HEK293T (cell line): ENCODE results near the gene HHAT.

Experiments
- BHLHE40 ChIP-seq: fragments of 450-650 bp; IDR thresholded peaks from 2 replicates; pipeline ENCODE4 v1.6.1; 2016; ENCODE audit warnings: mild to moderate bottlenecking, moderate library complexity, borderline replicate concordance
- CTBP1 ChIP-seq: fragments of 450-650 bp; IDR thresholded peaks from 2 replicates; pipeline ENCODE4 v1.6.1; 2016; ENCODE audit warnings: borderline replicate concordance
- FOXM1 ChIP-seq: fragments of 450-650 bp; IDR thresholded peaks from 2 replicates; pipeline ENCODE4 v1.6.1; 2017; ENCODE audit warnings: mild to moderate bottlenecking, borderline replicate concordance
- HDGF ChIP-seq: fragments of 450-650 bp; IDR thresholded peaks from 2 replicates; pipeline ENCODE4 v1.6.1; 2017; ENCODE audit warnings: antibody characterized with exemption, borderline replicate concordance
- L3MBTL2 ChIP-seq: fragments of 450-650 bp; conservative IDR thresholded peaks from 2 replicates; pipeline ENCODE4 v1.6.1; 2016; ENCODE audit warnings: mild to moderate bottlenecking
- LEF1 ChIP-seq: fragments of 450-650 bp; IDR thresholded peaks from 2 replicates; pipeline ENCODE4 v1.6.1; 2017; ENCODE audit warnings: mild to moderate bottlenecking, borderline replicate concordance
- SP1 ChIP-seq: fragments of 450-650 bp; IDR thresholded peaks from 2 replicates; pipeline ENCODE4 v1.6.1; 2017
- ZNF384 ChIP-seq: fragments of 450-650 bp; IDR thresholded peaks from 2 replicates; pipeline ENCODE4 v1.6.1; 2016

DNA sequence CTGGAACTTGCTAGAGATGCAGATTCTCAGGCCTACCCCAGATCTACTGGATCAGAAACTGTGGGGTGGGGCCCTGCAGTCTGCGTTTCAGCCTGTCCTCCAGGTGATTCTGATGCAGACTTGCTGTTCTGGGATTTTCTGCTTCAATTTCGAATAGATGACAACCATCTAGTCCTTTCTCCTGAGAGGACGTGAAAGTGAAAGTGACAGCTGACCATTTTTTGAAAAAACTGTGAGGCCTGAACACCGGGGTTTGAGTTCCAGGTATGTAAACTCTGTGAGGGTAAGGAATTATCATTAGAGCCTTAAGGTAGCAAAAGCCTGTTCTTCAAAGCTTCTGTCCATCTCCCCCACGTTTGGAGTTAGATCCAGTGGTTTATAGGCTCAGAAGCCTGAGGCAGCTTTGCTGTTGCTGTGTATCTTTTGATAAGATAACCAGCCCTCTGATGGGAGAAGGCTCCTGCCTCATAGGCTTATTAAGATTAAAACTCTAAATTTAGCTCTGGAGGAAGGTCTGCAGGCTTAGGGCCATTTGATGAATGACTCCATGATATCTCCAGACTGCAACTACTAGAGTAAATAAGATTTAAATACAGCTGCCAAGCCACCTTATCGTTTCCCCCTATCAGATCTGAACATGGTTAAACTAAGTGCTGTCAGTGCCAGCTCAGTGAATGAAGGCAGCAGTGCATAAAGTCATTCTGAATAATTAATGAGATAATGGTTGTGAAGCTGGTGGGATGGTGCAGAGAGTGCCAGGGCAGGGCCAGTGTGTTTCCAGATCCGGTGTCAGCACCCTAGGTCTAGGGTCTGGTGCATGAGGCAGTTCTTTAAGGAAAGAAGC is 335.2 kb downstream of the HHAT start:
- no peak for TF ChIP-seq HDGF
- TF ChIP-seq ZNF384, result no peak
- TF ChIP-seq LEF1, result no peak
- no peak for TF ChIP-seq SP1
- TF ChIP-seq BHLHE40, result no peak
- no peak for TF ChIP-seq FOXM1
- no peak for TF ChIP-seq L3MBTL2
- no peak for TF ChIP-seq CTBP1
